ENCODE data around the gene NPTN. TPM values are rescaled to one million over a fixed set of nuclear protein-coding genes. Genes with fewer than 3 reads are reported as not detected.
"Not testable (repeated sequence)": the region's sequence is repeated elsewhere in the genome, so short reads cannot be mapped to it uniquely, and the experiment has no call there.

The NPTN gene
- total RNA-seq, 1 donor from 2014 or later: 102 TPM

DNA sequence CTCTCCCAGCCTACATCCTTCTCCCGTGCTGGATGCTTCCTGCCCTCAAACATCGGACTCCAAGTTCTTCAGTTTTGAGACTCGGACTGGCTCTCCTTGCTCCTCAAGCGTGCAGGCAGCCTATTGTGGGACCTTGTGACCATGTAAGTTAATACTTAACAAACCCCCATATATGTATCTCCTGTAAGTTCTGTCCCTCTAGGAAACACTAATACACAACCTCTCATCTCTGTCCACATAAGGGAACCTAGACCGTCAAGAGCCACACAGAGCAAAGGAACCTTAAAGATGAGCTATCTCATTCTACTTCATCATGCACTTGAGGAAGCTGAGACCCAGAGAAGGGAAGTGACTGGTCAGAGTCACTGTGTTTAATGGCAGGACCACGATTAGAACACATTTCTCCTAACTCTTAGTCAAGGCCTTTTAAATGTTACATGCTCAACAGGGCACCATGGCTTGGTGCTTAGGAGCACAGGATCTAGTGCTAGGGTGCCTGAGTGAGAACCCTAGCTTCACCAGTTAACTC is 50.3 kb downstream of the NPTN start:
- DNase-seq (ENCODE audit: low spot score in 2 of 2, unreplicated experiment in 2 of 2): no peak
- no peak overlapping the region for H3K4me3 Mint-ChIP-seq
- H3K27me3 Mint-ChIP-seq (ENCODE audit: low read depth): no peaks in the 10 kb centered on the region
- TF ChIP-seq, protein P1, sequence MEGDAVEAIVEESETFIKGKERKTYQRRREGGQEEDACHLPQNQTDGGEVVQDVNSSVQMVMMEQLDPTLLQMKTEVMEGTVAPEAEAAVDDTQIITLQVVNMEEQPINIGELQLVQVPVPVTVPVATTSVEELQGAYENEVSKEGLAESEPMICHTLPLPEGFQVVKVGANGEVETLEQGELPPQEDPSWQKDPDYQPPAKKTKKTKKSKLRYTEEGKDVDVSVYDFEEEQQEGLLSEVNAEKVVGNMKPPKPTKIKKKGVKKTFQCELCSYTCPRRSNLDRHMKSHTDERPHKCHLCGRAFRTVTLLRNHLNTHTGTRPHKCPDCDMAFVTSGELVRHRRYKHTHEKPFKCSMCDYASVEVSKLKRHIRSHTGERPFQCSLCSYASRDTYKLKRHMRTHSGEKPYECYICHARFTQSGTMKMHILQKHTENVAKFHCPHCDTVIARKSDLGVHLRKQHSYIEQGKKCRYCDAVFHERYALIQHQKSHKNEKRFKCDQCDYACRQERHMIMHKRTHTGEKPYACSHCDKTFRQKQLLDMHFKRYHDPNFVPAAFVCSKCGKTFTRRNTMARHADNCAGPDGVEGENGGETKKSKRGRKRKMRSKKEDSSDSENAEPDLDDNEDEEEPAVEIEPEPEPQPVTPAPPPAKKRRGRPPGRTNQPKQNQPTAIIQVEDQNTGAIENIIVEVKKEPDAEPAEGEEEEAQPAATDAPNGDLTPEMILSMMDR (IDR thresholded peaks at IDR 0.05; ENCODE audit: unreplicated experiment): no peak
- peaks cover 27% of the 10 kb centered on the region for H3K36me3 Mint-ChIP-seq
- H3K4me1 Mint-ChIP-seq: peaks cover 14% of the 10 kb centered on the region
- H3K27ac Mint-ChIP-seq: no peak overlapping the region
- no peaks in the 10 kb centered on the region for H3K9me3 Mint-ChIP-seq

DNA sequence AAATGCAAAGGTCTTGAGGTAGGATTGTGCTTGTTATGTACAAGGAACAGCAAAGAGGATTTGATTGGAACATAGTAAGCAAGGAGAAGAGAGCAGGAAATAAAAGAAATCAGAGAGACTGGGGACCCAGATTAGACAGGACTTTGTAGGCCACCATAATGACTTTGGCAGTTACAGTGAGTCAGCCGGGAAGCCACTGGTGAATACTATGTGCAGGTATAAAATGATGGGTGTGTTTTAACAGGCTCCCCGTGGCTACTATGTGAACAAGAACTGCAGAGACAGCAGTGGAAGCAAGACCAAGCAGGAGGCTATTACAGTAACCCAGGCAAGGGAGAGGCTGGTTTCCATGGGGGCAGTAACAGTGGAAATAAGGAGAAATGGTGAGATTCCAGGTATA is 55.2 kb downstream of the NPTN start:
- H3K4me1 Mint-ChIP-seq: no peaks in the 10 kb centered on the region
- H3K27ac Mint-ChIP-seq: no peak overlapping the region
- H3K36me3 Mint-ChIP-seq: peaks cover 17% of the 10 kb centered on the region
- no peaks in the 10 kb centered on the region for H3K9me3 Mint-ChIP-seq
- no peak overlapping the region for H3K4me3 Mint-ChIP-seq
- H3K27me3 Mint-ChIP-seq (ENCODE audit: low read depth): no peaks in the 10 kb centered on the region
- TF ChIP-seq, protein P1 (IDR thresholded peaks at IDR 0.05; ENCODE audit: unreplicated experiment): no peak
- no peak for DNase-seq (ENCODE audit: low spot score in 2 of 2, unreplicated experiment in 2 of 2)

DNA sequence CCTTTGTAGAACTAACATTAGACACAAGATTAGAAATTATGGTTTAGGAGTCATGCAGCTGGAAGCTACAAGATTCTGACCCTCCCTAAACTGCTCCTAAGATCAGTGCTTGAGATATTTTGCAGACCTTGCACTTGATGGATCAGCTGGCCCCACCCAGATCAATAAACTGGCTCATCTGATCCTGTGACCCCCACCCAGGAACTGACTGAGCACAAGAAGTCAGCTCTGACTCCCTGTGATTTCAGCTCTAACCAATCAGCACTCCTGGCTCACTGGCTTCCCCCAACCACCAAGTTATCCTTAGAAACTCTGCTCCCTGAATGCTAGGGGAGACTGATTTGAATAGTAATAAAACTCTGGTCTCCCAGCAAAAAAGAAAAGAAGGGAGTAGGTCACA is 55.6 kb downstream of the NPTN start:
- H3K27me3 Mint-ChIP-seq (ENCODE audit: low read depth); H3K27ac Mint-ChIP-seq; DNase-seq (ENCODE audit: low spot score in 2 of 2, unreplicated experiment in 2 of 2); H3K4me1 Mint-ChIP-seq; H3K9me3 Mint-ChIP-seq; H3K4me3 Mint-ChIP-seq: not testable (repeated sequence)
- H3K36me3 Mint-ChIP-seq: peaks cover 20% of the 10 kb centered on the region

DNA sequence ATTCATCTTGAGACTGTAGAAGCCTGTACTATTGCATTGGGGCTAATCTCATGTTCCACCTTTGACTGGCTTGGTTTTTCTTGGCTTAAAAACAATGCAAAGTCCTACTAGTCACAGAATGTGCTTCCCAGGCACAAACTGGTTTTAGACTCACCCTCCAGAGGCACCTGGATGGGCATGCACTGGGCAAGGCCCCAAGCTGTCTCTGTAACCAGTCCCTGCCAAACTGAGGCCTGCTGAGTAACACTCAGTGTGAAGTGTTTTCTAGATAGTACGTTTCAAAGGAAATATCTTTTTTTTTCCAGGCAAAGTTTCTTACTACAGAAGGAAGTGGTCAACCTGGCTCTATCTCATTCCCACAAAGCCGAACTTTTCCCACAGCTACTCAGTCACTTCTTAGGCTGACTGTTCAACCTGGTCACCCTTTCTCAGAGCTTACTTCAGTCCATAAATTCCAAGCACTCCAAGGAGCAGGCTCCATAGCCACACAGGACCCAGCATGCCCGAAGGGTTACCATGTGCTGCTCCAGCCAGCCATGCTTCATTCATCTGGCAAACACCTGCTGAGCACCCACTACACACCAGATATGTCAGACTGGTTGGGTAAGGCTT is 57.4 kb downstream of the NPTN start:
- no peaks in the 10 kb centered on the region for H3K4me1 Mint-ChIP-seq

DNA sequence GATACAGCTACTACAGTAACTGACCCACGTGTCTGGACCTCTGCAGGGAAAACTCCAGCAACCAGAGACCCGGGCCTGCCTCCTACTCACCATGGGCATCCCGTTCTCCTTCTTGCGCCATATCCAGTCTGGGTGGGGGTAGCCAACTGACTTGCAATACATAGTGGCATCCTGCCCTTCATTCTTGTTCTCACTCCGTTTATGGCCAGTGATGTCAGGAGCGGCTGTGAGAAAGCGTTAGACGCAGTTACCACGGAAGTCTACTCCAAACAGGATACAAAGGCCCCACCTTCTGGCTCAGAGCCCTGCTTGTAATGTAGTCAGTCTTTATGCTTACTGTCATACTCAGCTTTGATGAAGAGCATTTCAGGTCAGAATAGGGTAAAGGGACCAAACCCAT is 59.6 kb downstream of the NPTN start:
- Mint-ChIP-seq H3K4me3 (no peak overlapping the region), H3K36me3 (peaks cover 36% of the 10 kb centered on the region), H3K9me3 (no peaks in the 10 kb centered on the region), H3K27ac (peak overlapping the region; percentile 44), H3K27me3 (ENCODE audit: low read depth) (no peaks in the 10 kb centered on the region), H3K4me1 (no peaks in the 10 kb centered on the region)
- TF ChIP-seq, protein P1 (IDR thresholded peaks at IDR 0.05; ENCODE audit: unreplicated experiment): no peak
- DNase-seq (ENCODE audit: low spot score in 2 of 2, unreplicated experiment in 2 of 2): no peak

More for the DNA sequence above, 57.4 kb downstream of the NPTN start:
- Mint-ChIP-seq H3K27ac (no peak overlapping the region), H3K4me3 (no peak overlapping the region), H3K36me3 (peaks cover 27% of the 10 kb centered on the region), H3K9me3 (no peaks in the 10 kb centered on the region), H3K27me3 (ENCODE audit: low read depth) (no peaks in the 10 kb centered on the region)
- TF ChIP-seq, protein P1 (IDR thresholded peaks at IDR 0.05; ENCODE audit: unreplicated experiment): no peak
- no peak for DNase-seq (ENCODE audit: low spot score in 2 of 2, unreplicated experiment in 2 of 2)

DNA sequence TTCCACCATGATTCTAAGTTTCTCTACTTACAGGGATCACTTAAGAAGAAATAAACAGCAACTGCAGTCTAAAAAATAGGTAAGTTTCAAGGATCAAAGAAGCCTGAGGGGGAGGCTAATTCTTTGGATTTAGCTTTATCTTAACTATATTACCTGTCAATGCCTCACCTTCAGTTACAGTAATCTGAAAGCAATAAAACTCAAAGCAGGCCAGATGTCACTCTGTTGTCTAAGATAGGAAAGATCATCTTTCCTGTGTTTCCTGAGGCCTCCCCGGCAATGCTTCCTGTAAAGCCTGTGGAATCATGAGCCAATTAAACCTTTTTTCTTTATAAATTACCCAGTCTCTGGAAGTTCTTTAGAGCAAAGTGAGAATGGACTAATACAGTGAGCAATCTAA is 60.2 kb downstream of the NPTN start:
- Mint-ChIP-seq H3K27me3 (ENCODE audit: low read depth) (no peaks in the 10 kb centered on the region), H3K4me1 (no peaks in the 10 kb centered on the region), H3K27ac (no peak overlapping the region), H3K4me3 (no peak overlapping the region), H3K36me3 (peaks cover 33% of the 10 kb centered on the region), H3K9me3 (no peaks in the 10 kb centered on the region)
- no peak for DNase-seq (ENCODE audit: low spot score in 2 of 2, unreplicated experiment in 2 of 2)
- TF ChIP-seq, protein P1 (IDR thresholded peaks at IDR 0.05; ENCODE audit: unreplicated experiment): no peak
